Measurements from ENCODE around the gene MAGI1. TPM values are rescaled to one million over a fixed set of nuclear protein-coding genes. Genes with fewer than 3 reads are reported as not detected.

Gene MAGI1
- total RNA-seq, 1 experiment from 2014 or later, result 38.6 TPM

DNA sequence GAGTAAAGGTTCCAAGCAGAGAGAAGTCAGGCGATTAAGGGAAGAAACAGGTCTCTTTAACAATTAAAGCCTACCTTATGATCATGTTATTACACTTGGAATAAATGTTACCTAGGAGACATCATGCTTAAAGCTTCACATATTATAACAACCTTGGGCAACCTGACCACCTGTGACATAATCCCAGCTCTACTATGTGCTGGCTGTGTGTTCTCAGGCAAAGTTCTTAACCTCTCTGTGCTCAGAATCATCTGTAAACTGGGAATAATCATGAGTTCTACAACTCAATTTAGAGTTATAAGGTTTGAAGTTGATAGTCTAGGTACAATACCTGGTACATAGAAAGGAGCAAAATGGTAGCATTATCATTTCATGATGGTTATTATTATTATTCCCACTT, 159.3 kb downstream of the MAGI1 start (continued):
- TF ChIP-seq MAX (IDR thresholded peaks at IDR 0.05), result no peak

DNA sequence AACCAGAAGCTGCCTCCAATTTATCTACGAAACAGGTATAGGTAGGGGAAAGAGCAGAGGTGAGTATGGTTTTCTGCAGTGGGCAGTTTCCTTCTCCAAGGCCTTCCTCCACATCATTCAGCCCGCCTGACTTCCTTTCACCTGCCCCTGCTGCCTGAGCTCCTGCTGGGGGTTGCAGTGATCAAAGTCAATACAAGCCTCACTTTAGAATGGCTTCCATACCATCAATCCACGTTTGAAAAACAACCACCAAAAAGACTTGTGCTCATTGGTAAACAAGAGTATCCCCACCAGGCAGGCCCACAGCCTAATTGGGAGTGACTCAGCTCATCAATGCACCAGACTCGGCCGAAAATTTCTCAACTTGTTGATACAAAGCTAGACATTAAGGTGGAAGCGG, 159.9 kb downstream of the MAGI1 start:
- Histone ChIP-seq H3K4me3 (replicated peaks in 1 of 2; ENCODE audit: low read depth in 1 of 2, low read length in 2 of 2) (no peak overlapping the region), H3K4me2 (ENCODE audit: low read length) (no peak overlapping the region), H3K4me1 (ENCODE audit: control insufficient read depth in 1 of 2, insufficient read depth in 2 of 2, low read length in 2 of 2) (no peaks in the 10 kb centered on the region), H3K27me3 (ENCODE audit: insufficient read depth, low read length) (no peaks in the 10 kb centered on the region), H4K20me1 (ENCODE audit: insufficient read depth) (no peaks in the 10 kb centered on the region), H2AFZ (ENCODE audit: low read depth, low read length, poor library complexity, severe bottlenecking) (no peak overlapping the region), H3K9me2 (ENCODE audit: insufficient read depth) (no peaks in the 10 kb centered on the region), H3K9ac (ENCODE audit: low read length) (no peak overlapping the region), H3K36me3 (ENCODE audit: control insufficient read depth in 1 of 2, insufficient read depth in 2 of 2, low read length in 2 of 2) (no peaks in the 10 kb centered on the region), H3K27ac (ENCODE audit: low read depth, low read length) (no peak overlapping the region), H3K9me3 (ENCODE audit: control insufficient read depth in 1 of 2, insufficient read depth in 1 of 2, low read depth in 1 of 2, low read length in 2 of 2) (no peaks in the 10 kb centered on the region), H3K79me2 (ENCODE audit: insufficient read depth, low read length) (0 out of 2 replicates have a peak, but pooled peaks cover 2% of the 10 kb centered on the region)
- no peak for TF ChIP-seq POLR2AphosphoS5 (IDR thresholded peaks at IDR 0.05; ENCODE audit: low read depth, low read length)
- no peak for TF ChIP-seq YY1 (IDR thresholded peaks at IDR 0.05; ENCODE audit: extremely low read depth, insufficient replicate concordance, low read depth, low read length)
- TF ChIP-seq TCF7L2 (IDR thresholded peaks at IDR 0.05; ENCODE audit: borderline replicate concordance, extremely low read depth, insufficient read depth, insufficient read length), result no peak
- no peak for TF ChIP-seq ZBTB33 (IDR thresholded peaks at IDR 0.05; ENCODE audit: extremely low read depth, insufficient replicate concordance, low read length)
- ATAC-seq (no peak), DNase-seq (ENCODE audit: low read depth, low spot score) (no peak)
- CTCF ChIA-PET, result no interaction called here
- BruUV-seq (replicated peaks), result no TSS peak
- RAD21 ChIA-PET (ENCODE audit: low non-redundant PET in 1 of 2, low total read pairs in 2 of 2, uncharacterized antibody in 2 of 2, unreplicated experiment in 2 of 2), result no interaction called here
- POLR2A ChIA-PET, result no interaction called here
- intact Hi-C loops (cut with micrococcal nuclease), result no loop called here
